HG02885 (cell line): ENCODE data around the gene STAMBPL1.

ENCODE experiments used
- ATAC-seq: cut with Tn5 transposase; IDR thresholded peaks from one replicate; pipeline ENCODE4 v1.9.1; 2021; ENCODE audit warnings: mild to moderate bottlenecking; ENCODE audit not compliant: unreplicated experiment, poor library complexity

STAMBPL1 gene

GRCh38 chr10:88971221-88972061 is 91.4 kb downstream of the STAMBPL1 start:
- no peak for ATAC-seq
